Activated naive CD4-positive, alpha-beta T cell treated with Interleukin-2 at 50 U/mL for 16 hours (primary cell): ENCODE results near the gene PPP1R9B.

Source experiments
- DNase-seq: peaks from one replicate; pipeline ENCODE4 v3.0.0-alpha.2; 2020

PPP1R9B gene, protein sequence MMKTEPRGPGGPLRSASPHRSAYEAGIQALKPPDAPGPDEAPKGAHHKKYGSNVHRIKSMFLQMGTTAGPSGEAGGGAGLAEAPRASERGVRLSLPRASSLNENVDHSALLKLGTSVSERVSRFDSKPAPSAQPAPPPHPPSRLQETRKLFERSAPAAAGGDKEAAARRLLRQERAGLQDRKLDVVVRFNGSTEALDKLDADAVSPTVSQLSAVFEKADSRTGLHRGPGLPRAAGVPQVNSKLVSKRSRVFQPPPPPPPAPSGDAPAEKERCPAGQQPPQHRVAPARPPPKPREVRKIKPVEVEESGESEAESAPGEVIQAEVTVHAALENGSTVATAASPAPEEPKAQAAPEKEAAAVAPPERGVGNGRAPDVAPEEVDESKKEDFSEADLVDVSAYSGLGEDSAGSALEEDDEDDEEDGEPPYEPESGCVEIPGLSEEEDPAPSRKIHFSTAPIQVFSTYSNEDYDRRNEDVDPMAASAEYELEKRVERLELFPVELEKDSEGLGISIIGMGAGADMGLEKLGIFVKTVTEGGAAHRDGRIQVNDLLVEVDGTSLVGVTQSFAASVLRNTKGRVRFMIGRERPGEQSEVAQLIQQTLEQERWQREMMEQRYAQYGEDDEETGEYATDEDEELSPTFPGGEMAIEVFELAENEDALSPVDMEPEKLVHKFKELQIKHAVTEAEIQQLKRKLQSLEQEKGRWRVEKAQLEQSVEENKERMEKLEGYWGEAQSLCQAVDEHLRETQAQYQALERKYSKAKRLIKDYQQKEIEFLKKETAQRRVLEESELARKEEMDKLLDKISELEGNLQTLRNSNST

GRCh38 chr17:50150354-50151040 is at the start of gene PPP1R9B:
PPP1R9B (minus strand) TSS chr17:50150677; CDS start chr17:50150513, 164 bp downstream.
- DNase-seq: no peak

DNA sequence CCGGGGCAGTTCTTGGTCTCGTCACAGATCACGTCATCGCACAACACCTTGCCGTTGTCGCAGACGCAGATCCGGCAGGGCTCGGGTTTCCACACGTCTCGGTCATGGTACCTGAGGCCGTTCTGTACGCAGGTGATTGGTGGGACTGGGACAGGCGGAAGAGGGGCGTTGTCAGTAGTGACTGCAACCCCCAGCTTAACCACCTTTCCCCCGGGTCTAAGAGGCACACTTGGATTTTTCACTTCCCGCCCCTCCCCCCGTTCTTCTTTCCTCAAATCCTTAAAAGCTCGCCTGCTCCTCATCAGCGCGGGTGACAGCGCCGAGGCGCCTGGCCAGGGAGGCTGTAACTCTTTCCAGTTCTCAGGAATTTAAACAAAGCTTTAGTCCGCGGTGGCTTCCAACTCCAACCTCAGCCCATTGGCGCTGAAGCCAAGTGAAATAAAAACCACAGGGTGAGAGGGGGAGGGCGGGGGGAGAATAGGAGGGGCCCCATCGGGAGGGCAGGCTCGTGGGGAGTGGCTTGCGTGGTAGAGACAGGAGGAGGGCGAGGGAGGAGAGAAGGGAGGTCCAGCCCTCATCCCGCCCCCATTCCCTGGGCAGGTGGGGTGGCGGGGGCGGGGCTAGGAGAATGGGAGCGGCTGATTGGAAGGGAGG is 49.5 kb upstream of the PPP1R9B start:
- peak; percentile 62 for DNase-seq

- no peak for DNase-seq
These were observed 48.8 kb upstream of the PPP1R9B start for GRCh38 chr17:50199211-50199802.

- DNase-seq: peak; percentile 60
These were observed 47.7 kb upstream of the PPP1R9B start for GRCh38 chr17:50198026-50198669.

DNA sequence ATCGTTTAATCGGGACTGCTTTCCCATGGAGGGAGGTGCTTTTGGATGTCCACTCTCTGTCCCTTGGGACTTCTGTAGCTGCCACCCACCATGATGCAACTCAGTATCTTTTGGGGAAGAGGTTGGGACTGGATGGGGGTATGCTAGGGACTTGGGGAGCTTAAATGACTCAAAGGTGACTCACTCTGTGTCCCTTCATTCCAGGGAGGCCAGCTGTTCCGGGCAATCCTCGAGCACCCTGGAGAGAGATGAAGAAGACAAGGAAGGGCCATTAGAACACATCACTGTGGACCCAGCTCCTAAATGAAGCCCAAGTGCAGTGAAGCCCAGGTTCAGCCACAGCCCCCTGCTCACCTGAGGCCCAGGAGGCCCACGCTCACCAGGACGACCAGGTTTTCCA is 46.3 kb upstream of the PPP1R9B start:
- no peak for DNase-seq

DNA sequence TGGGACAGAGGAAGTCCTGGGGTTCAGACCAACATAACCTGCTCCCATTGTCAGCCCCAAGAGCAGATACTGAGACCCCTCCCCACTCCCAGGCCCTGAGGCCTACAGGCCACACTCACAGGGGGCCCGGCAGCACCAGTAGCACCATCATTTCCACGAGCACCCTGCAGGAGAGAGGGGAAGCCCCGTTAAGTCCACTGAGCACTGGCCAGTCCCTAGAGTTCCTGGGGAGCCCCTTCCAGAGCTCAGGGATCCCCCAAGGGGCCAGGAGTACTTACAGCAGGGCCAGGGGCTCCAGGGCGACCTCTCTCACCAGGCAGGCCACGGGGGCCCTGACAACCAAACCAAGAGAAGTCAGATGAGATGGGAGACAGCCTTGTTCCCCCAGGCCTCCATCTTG is 45.6 kb upstream of the PPP1R9B start:
- no peak for DNase-seq

DNA sequence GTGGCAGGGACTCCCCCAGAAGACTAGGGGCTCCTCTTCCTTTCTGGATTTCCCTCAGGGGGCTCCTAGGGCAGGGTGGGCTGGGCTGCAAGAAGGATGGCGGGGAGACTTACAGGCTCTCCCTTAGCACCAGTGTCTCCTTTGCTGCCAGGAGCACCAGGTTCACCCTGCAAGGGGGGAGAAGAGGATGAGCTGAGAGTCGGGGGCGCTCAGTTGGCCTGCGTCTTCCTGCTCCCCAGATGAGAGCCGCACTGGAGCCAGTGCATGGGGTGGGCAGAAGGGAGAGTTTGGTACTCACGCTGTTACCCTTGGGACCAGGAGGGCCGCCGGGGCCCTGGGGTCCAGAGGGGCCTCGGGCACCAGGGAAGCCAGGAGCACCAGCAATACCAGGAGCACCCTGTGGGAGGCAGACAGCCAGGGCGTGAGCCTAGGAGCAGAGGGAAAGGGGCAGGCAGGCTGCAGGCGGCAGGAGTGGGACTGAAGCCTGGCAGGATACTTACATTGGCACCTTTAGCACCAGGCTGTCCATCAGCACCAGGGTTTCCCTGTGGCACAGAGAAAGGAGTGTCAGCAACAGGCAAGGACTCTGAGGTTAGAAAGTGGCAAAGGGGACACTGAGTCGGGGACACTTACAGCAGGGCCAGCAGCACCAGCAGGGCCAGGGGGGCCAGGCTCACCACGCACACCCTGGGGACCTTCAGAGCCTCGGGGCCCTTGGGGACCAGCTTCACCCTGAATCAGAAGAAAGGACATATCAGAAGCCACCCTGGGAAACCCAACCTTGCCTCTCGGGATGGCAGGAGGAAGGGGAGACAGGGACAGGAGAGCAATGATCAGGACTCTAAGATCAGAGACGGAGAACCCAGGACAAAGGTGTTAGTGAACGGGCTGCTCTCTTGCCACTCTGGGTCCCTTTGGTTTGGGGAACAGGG is 44.7 kb upstream of the PPP1R9B start:
- DNase-seq: no peak

DNA sequence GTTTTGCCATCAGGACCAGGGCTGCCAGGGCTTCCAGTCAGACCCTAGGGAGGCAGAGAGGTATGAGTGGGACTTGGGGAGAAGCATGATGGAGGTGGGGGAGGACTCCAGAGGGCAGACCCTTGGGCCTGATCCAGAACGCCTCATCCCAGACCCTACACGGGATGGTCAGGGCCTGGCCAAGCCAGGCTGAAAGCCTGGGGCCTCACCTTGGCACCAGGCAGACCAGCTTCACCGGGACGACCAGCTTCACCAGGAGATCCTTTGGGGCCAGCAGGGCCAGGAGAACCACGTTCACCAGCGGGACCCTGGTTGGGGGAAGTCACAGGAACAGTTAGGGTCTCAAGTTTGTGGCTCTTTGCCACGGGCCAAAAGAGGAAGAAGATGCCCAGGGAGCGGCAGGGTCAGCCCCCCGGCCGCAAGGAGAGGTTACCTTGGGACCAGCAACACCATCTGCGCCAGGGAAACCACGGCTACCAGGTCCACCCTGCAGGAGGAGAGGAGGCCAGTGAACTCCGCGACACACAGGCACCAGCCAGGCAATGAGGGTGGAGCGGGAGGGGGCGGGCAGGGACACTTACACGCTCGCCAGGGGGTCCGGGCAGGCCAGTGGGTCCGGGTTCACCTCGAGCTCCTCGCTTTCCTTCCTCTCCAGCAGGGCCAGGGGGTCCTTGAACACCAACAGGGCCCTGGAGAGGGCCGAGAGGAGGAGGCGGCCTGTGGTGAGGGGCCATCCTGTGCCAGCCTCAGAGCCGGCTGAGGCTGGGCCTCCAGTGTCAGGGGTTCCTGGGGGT is 43.9 kb upstream of the PPP1R9B start:
- DNase-seq: no peak

GRCh38 chr17:50192618-50193291 is 42.3 kb upstream of the PPP1R9B start:
- no peak for DNase-seq

- no peak for DNase-seq
These were observed 41.7 kb upstream of the PPP1R9B start for GRCh38 chr17:50192144-50192617.

- DNase-seq: no peak
These were observed 41.1 kb upstream of the PPP1R9B start for GRCh38 chr17:50191359-50192143.

DNA sequence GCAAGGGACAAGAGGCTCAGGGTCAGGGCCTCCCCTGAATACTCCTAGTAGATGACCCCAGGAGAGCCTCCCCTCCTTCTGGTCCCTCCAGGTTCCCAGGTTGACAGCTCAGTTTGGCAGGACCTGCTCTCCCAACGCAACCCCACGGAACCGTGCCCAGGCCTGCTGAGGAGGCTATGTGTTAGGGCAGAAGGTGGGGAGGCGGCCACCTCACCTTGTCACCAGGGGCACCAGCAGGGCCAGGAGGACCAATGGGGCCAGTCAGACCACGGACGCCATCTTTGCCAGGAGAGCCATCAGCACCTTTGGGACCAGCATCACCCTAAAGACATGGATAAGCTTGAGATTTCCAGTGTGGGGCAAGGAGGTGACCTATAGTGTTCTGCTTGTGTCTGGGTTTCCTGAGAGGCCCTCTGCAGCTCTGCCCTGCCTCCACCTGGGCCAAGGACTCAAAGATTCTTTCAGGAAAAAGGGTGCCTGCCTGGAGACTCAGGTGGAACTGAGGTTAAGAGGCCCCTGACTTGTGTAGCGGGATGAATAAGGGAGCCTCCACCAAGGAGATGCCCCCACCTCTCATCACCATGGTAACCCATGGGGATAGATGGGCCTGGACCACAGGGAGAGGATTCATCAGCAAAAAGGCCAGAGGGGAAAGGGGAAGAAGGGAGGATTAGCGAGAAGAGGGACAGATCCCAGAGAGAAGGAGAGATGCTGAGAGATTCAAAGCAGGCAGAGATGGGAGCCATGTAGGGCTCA is 40.3 kb upstream of the PPP1R9B start:
- DNase-seq: no peak

DNA sequence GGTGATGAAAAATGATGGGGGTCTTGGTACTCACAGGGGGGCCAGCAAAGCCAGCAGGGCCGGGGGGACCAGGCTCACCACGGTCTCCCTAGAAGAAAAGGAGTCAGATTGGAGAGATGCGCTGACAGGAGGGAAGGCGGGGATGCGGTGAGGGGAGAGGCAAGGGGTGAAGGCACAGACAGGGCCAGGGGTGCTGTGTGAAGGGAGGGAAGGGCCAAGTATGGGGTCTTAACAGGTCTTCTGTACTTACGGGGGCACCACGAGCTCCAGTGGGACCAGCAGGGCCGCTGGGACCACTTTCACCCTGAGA is 39.8 kb upstream of the PPP1R9B start:
- DNase-seq: no peak

GRCh38 chr17:50189550-50190292 is 39.2 kb upstream of the PPP1R9B start:
- no peak for DNase-seq

DNA sequence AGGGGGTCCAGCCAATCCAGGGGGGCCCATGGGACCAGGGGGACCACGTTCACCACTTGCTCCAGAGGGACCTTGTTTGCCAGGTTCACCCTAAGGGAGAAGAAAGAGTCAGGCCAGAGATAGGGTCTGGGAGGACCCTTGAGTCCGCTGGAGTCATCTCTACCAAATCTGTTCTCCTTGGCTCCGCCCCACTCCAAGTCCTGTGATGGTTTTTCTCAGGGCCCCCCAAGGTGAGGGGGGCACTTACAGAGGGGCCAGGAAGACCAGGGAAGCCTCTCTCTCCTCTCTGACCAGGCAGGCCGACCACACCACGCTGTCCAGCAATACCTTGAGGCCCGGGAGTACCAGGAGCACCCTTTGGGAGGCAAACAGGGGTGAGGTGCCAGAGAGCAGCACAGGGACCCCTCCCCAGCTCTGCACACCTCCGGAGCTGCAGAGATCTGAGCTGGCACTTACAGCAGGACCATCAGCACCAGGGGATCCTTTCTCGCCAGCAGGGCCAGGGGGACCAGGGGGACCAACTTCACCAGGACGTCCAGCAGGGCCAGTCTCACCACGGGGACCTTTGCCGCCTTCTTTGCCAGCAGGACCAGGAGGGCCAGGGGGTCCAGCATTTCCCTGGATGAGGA is 38.6 kb upstream of the PPP1R9B start:
- DNase-seq: no peak

DNA sequence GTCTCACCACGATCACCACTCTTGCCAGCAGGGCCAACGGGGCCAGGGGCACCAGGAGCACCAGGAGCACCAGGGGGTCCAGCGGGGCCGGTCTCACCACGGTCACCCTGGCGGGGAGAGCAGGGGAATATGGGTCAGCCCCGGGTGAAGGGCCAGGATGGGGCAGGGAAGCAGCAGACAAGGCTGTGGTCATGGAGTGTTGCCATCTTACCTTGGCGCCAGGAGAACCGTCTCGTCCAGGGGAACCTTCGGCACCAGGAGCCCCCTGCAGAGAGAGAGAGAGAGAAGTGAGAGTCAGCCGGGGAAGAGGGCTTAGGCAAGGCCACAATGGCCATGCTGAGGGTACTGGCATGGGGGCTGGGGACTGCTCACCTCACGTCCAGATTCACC is 38.0 kb upstream of the PPP1R9B start:
- no peak for DNase-seq
